Breast epithelium (tissue), 4 donors: ENCODE results near the gene SAMD3. TPM values are rescaled to one million over a fixed set of nuclear protein-coding genes. Genes with fewer than 3 reads are reported as not detected.
"Not testable (repeated sequence)": the region's sequence is repeated elsewhere in the genome, so short reads cannot be mapped to it uniquely, and the experiment has no call there.

Experiments used
- DNase-seq, 2 donors: peaks; one replicate each; pipeline ENCODE4 v3.0.0-alpha.2; 2019; ENCODE audit warnings: low spot score in 2 of 2
- H3K27ac ChIP-seq, 2 donors: fragments of 200-600 bp; sonication (generic) in 1 of 2; one replicate each; pipeline ENCODE4 v1.5.1; 2016 to 2019; ENCODE audit warnings: mild to moderate bottlenecking in 1 of 2
- H3K27me3 ChIP-seq, 2 donors: fragments of 200-600 bp; sonication (generic) in 1 of 2; one replicate each; pipeline versions ENCODE4 v1.5.1 to v1.6.0; 2017 to 2019; ENCODE audit warnings: control low read depth in 1 of 2, mild to moderate bottlenecking in 1 of 2
- H3K36me3 ChIP-seq: fragments of 200-600 bp; one replicate; pipeline ENCODE4 v1.5.1; 2019
- H3K4me1 ChIP-seq, 2 donors: fragments of 200-600 bp; sonication (generic); one replicate each; pipeline ENCODE4 v1.5.1; 2016 to 2019; ENCODE audit warnings: control low read depth in 1 of 2
- H3K4me3 ChIP-seq, 3 donors: fragments of 200-600 bp; sonication (generic); 1 replicate in 2 of 3; 2 replicates in 1 of 3; pipeline ENCODE4 v1.5.1; 2016 to 2019; ENCODE audit warnings: mild to moderate bottlenecking in 3 of 3, moderate library complexity in 2 of 3
- H3K9me3 ChIP-seq, 2 donors: fragments of 200-600 bp; sonication (generic) in 1 of 2; one replicate each; pipeline ENCODE4 v1.5.1; 2016 to 2019; ENCODE audit warnings: control low read depth in 1 of 2
- CTCF ChIP-seq, 3 donors: fragments of 450-650 bp; IDR thresholded peaks; one replicate each; pipeline ENCODE4 v1.5.1; 2016 to 2017; ENCODE audit warnings: antibody characterized with exemption in 3 of 3, mild to moderate bottlenecking in 3 of 3, moderate library complexity in 3 of 3
- POLR2A ChIP-seq: fragments of 450-650 bp; IDR thresholded peaks from one replicate; pipeline ENCODE4 v1.6.1; 2016; ENCODE audit warnings: antibody characterized with exemption, mild to moderate bottlenecking, moderate library complexity
- POLR2AphosphoS5 ChIP-seq, 3 donors: sonication (generic); formaldehyde crosslinking; IDR thresholded peaks; one replicate each; pipeline ENCODE4 v1.6.1; 2017; ENCODE audit warnings: antibody characterized with exemption in 3 of 3
- intact Hi-C: fragments of 100-400 bp; cut with DNase I; formaldehyde crosslinking; loops from one replicate; pipeline ENCODE4 v1.15.1; 2023; ENCODE audit warnings: low total_unique reads
- total RNA-seq, 3 donors: library from RNA; depleted of rRNA; stranded (reverse); fragments of >200 nt; gene quantifications; one replicate each; pipeline ENCODE4 v1.1.0, GENCODE V29; 2016

Gene SAMD3
- total RNA-seq, 3 donors from 2014 or later, result 0.33 to 2.1 (median 1.2) TPM

DNA sequence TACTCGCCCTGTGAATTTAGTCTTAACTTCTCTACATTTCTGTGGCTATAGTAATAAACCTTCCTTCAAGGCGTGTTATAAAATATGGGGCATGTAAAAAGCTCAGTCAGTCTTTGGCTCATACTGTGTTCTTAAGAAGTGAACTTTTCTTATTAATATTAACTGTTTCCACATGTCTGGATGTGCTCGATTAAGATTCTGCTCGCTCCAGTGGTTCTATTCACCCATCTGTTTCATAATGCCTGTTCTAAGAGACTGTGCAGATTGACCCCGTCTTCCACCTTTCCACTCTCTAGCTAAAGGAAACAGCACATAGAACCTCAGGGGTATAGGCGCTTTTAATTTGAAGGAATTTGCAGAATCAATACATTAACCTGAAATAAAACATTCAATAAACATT is 104.5 kb downstream of the SAMD3 start:
- Histone ChIP-seq H3K27me3 (no peaks in the 10 kb centered on the region), H3K9me3 (no peaks in the 10 kb centered on the region), H3K36me3 (no peaks in the 10 kb centered on the region), H3K4me1 (no peaks in the 10 kb centered on the region), H3K27ac (no peak overlapping the region), H3K4me3 (no peak overlapping the region)
- intact Hi-C loops, result no loop called here
- DNase-seq, result no peak
- TF ChIP-seq POLR2AphosphoS5 (IDR thresholded peaks at IDR 0.05) (no peak), POLR2A (no peak), CTCF (IDR thresholded peaks at IDR 0.05) (no peak)

- intact Hi-C loops, H3K36me3 ChIP-seq, H3K4me3 ChIP-seq, H3K27ac ChIP-seq, H3K9me3 ChIP-seq, H3K4me1 ChIP-seq, DNase-seq, H3K27me3 ChIP-seq: not testable (repeated sequence)
Observed at GRCh38 chr6:130117187-130117701, 105.5 kb downstream of the SAMD3 start.

- H3K27ac ChIP-seq, result no peak overlapping the region
- no peak for TF ChIP-seq CTCF (IDR thresholded peaks at IDR 0.05)
- TF ChIP-seq POLR2A, result no peak
- no peak for TF ChIP-seq POLR2AphosphoS5 (IDR thresholded peaks at IDR 0.05)
- intact Hi-C loops, result no loop called here
- H3K36me3 ChIP-seq, result no peaks in the 10 kb centered on the region
- H3K4me3 ChIP-seq, result no peak overlapping the region
- H3K9me3 ChIP-seq, result no peaks in the 10 kb centered on the region
- H3K27me3 ChIP-seq, result no peaks in the 10 kb centered on the region
- no peak for DNase-seq
- no peaks in the 10 kb centered on the region for H3K4me1 ChIP-seq
Observed at GRCh38 chr6:130116273-130116672, 106.5 kb downstream of the SAMD3 start.

GRCh38 chr6:130115036-130115435 is 107.7 kb downstream of the SAMD3 start:
- Histone ChIP-seq H3K9me3 (no peaks in the 10 kb centered on the region), H3K27ac (no peak overlapping the region), H3K4me3 (no peak overlapping the region), H3K4me1 (no peaks in the 10 kb centered on the region), H3K27me3 (no peaks in the 10 kb centered on the region), H3K36me3 (no peaks in the 10 kb centered on the region)
- no peak for DNase-seq
- no peak for TF ChIP-seq POLR2A
- intact Hi-C loops, result no loop called here

- H3K4me1 ChIP-seq, result no peaks in the 10 kb centered on the region
- H3K27ac ChIP-seq, result no peak overlapping the region
- H3K36me3 ChIP-seq, result no peaks in the 10 kb centered on the region
Observed at GRCh38 chr6:130113201-130113710, 109.5 kb downstream of the SAMD3 start.

DNA sequence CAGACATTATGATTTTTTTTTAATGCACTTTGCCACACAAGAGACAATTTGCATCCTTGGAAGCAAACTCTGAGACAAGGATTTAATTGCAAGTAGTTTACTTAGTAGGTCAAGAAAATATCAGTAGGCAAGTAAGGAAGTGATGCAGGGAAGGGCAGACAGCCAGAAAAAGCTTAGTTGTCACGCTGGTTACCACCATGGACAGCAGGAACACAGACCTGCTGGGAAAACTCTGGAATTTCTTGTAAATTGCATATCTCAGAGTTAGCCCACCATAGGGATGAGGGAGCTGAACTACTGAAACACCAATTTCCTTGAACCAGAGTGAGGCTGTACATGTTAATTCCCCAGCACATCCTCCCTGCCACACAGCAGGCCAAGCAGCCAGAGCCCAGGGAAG is 111.7 kb downstream of the SAMD3 start:
- intact Hi-C loops, result no loop called here

More at GRCh38 chr6:130113201-130113710, 109.5 kb downstream of the SAMD3 start:
- H3K27me3 ChIP-seq, result no peaks in the 10 kb centered on the region
- no peak for TF ChIP-seq POLR2AphosphoS5 (IDR thresholded peaks at IDR 0.05)
- no peak for TF ChIP-seq CTCF (IDR thresholded peaks at IDR 0.05)
- TF ChIP-seq POLR2A, result no peak
- intact Hi-C loops, result no loop called here
- no peak for DNase-seq
- H3K9me3 ChIP-seq, result no peaks in the 10 kb centered on the region
- H3K4me3 ChIP-seq, result no peak overlapping the region

More for the DNA sequence above, 111.7 kb downstream of the SAMD3 start:
- H3K27ac ChIP-seq, result no peak overlapping the region
- no peaks in the 10 kb centered on the region for H3K27me3 ChIP-seq
- TF ChIP-seq POLR2A (no peak), CTCF (IDR thresholded peaks at IDR 0.05) (no peak), POLR2AphosphoS5 (IDR thresholded peaks at IDR 0.05) (no peak)
- DNase-seq, result no peak
- no peaks in the 10 kb centered on the region for H3K36me3 ChIP-seq
- H3K4me1 ChIP-seq, result no peaks in the 10 kb centered on the region
- no peak overlapping the region for H3K4me3 ChIP-seq
- H3K9me3 ChIP-seq, result no peaks in the 10 kb centered on the region
